GM19324 (cell line): ENCODE measurements around the gene SLC15A1.
"Not testable (repeated sequence)": the region's sequence is repeated elsewhere in the genome, so short reads cannot be mapped to it uniquely, and the experiment has no call there.

Experiments
- ATAC-seq: cut with Tn5 transposase; IDR thresholded peaks from one replicate; pipeline ENCODE4 v1.9.1; 2021; ENCODE audit warnings: mild to moderate bottlenecking, moderate library complexity; ENCODE audit not compliant: unreplicated experiment, low FRiP score

SLC15A1 gene

GRCh38 chr13:98665638-98665995, 86.9 kb downstream of the SLC15A1 start:
- no peak for ATAC-seq

- ATAC-seq, result no peak
These were observed 87.4 kb downstream of the SLC15A1 start for GRCh38 chr13:98664924-98665637.

GRCh38 chr13:98664510-98664909, 88.0 kb downstream of the SLC15A1 start:
- ATAC-seq, result no peak

GRCh38 chr13:98664047-98664446, 88.4 kb downstream of the SLC15A1 start:
- no peak for ATAC-seq

- ATAC-seq, result no peak
These were observed 94.3 kb downstream of the SLC15A1 start for GRCh38 chr13:98658131-98658530.

- no peak for ATAC-seq
These were observed 94.9 kb downstream of the SLC15A1 start for GRCh38 chr13:98657506-98658085.

GRCh38 chr13:98656223-98656622, 96.2 kb downstream of the SLC15A1 start:
- no peak for ATAC-seq

- peak; percentile 82 for ATAC-seq
These were observed 98.9 kb downstream of the SLC15A1 start for GRCh38 chr13:98653463-98653985.

- peak; percentile 24 for ATAC-seq
These were observed 99.6 kb downstream of the SLC15A1 start for GRCh38 chr13:98652721-98653462.

GRCh38 chr13:98652276-98652675, 100.2 kb downstream of the SLC15A1 start:
- no peak for ATAC-seq

GRCh38 chr13:98651744-98652143, 100.7 kb downstream of the SLC15A1 start:
- ATAC-seq, result no peak

GRCh38 chr13:98650396-98651107, 101.9 kb downstream of the SLC15A1 start:
- ATAC-seq, result no peak

- ATAC-seq, result no peak
These were observed 102.6 kb downstream of the SLC15A1 start for GRCh38 chr13:98649861-98650260.

GRCh38 chr13:98648686-98649085, 103.8 kb downstream of the SLC15A1 start:
- no peak for ATAC-seq

- no peak for ATAC-seq
These were observed 104.3 kb downstream of the SLC15A1 start for GRCh38 chr13:98648141-98648540.

- ATAC-seq, result no peak
These were observed 105.4 kb downstream of the SLC15A1 start for GRCh38 chr13:98647121-98647520.

- no peak for ATAC-seq
These were observed 109.0 kb downstream of the SLC15A1 start for GRCh38 chr13:98643479-98643878.

GRCh38 chr13:98641075-98641474, 111.4 kb downstream of the SLC15A1 start:
- no peak for ATAC-seq

- ATAC-seq, result not testable (repeated sequence)
These were observed 112.7 kb downstream of the SLC15A1 start for GRCh38 chr13:98639785-98640184.

- ATAC-seq, result not testable (repeated sequence)
These were observed 114.1 kb downstream of the SLC15A1 start for GRCh38 chr13:98638352-98638751.
